ENCODE measurements around the gene PRPF6.

DNA sequence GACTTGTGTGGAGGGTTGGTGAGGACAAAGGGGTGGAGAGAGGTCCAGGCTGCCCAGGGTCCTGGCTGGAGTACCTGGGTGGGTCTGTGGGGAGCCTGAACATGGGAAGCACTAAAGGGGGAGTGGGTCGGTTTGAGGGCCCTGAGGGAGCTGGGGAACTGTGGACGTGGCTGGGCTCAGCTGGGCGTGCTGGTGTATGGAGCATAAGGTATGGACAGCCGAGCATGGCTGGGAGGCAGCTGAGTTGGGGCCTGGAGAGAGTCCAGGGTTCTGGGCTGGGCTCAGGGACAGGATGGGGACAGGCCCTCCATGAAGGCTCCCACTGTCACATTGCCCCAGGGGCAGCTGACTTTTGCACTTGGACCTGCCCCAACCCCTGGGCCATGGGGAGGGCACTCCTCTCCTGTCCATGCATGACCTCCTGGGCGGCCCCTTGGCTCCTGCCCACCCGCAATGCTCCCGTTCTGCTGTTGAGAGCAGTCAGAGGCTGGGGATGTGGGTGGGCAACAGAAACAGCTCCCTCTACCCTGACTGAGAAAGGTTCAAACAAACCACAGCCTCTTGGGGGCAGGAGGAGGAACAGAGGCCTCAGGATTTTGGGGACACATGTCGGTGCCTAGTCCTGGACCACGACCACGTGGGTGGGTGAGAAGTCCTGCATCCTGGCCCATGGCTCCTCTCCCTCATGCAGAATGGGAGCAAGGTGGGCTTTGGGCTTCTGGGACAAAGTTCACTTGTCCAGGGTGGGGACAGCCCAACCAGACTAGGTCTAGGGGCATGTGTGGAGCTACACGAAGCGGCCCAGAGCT is 59.5 kb downstream of the PRPF6 start:
- TF ChIP-seq, protein P1, sequence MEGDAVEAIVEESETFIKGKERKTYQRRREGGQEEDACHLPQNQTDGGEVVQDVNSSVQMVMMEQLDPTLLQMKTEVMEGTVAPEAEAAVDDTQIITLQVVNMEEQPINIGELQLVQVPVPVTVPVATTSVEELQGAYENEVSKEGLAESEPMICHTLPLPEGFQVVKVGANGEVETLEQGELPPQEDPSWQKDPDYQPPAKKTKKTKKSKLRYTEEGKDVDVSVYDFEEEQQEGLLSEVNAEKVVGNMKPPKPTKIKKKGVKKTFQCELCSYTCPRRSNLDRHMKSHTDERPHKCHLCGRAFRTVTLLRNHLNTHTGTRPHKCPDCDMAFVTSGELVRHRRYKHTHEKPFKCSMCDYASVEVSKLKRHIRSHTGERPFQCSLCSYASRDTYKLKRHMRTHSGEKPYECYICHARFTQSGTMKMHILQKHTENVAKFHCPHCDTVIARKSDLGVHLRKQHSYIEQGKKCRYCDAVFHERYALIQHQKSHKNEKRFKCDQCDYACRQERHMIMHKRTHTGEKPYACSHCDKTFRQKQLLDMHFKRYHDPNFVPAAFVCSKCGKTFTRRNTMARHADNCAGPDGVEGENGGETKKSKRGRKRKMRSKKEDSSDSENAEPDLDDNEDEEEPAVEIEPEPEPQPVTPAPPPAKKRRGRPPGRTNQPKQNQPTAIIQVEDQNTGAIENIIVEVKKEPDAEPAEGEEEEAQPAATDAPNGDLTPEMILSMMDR (IDR thresholded peaks at IDR 0.05), result no peak
- no peak for TF ChIP-seq EZH2 (IDR thresholded peaks at IDR 0.05)
- TF ChIP-seq EZH2phosphoT487 (IDR thresholded peaks at IDR 0.05), result no peak
